Endothelial cell (in vitro differentiated cells): ENCODE measurements around the gene RPP30. TPM values are rescaled to one million over a fixed set of nuclear protein-coding genes. Genes with fewer than 3 reads are reported as not detected.
"Not testable (repeated sequence)": the region's sequence is repeated elsewhere in the genome, so short reads cannot be mapped to it uniquely, and the experiment has no call there.

Experiments used
- DNase-seq: peaks from one replicate; pipeline ENCODE4 v3.0.0; 2021; ENCODE audit warnings: low spot score
- H3K27ac Mint-ChIP-seq: one replicate; pipeline ENCODE4 v1.8.0; 2021; ENCODE audit warnings: mixed read lengths, inconsistent platforms; ENCODE audit not compliant: unreplicated experiment
- H3K27me3 Mint-ChIP-seq: one replicate; pipeline ENCODE4 v1.8.0; 2021; ENCODE audit warnings: mild to moderate bottlenecking, moderate library complexity, mixed read lengths, inconsistent platforms; ENCODE audit not compliant: unreplicated experiment
- H3K36me3 Mint-ChIP-seq: one replicate; pipeline ENCODE4 v1.8.0; 2021; ENCODE audit warnings: mild to moderate bottlenecking, low read depth, mixed read lengths, inconsistent platforms; ENCODE audit not compliant: unreplicated experiment
- H3K4me1 Mint-ChIP-seq: one replicate; pipeline ENCODE4 v1.8.0; 2021; ENCODE audit warnings: mild to moderate bottlenecking, mixed read lengths, inconsistent platforms; ENCODE audit not compliant: unreplicated experiment
- H3K4me3 Mint-ChIP-seq: one replicate; pipeline ENCODE4 v1.8.0; 2021; ENCODE audit warnings: mild to moderate bottlenecking, mixed read lengths, inconsistent platforms; ENCODE audit not compliant: unreplicated experiment
- H3K9me3 Mint-ChIP-seq: one replicate; pipeline ENCODE4 v1.8.0; 2021; ENCODE audit warnings: mixed read lengths, inconsistent platforms; ENCODE audit not compliant: unreplicated experiment
- CTCF ChIP-seq: fragments of 200-600 bp; sonication (generic); IDR thresholded peaks from one replicate; pipeline ENCODE4 v1.5.0; 2021; ENCODE audit warnings: antibody characterized with exemption; ENCODE audit not compliant: unreplicated experiment
- total RNA-seq: library from RNA; stranded (reverse); fragmentation: NEBNext Ultra II Directional; extraction: Animal tissue kit (Norgen Biotek cat#: 25700); gene quantifications from one replicate; pipeline ENCODE4 v1.2.1, GENCODE V29; 2021; ENCODE audit not compliant: unreplicated experiment

RPP30 gene
- total RNA-seq, 1 donor from 2014 or later, result 53.0 TPM

- peaks cover 9% of the 10 kb centered on the region for H3K4me1 Mint-ChIP-seq
- H3K27me3 Mint-ChIP-seq, result peaks cover 4% of the 10 kb centered on the region
- TF ChIP-seq CTCF, result no peak
- H3K36me3 Mint-ChIP-seq, result no peaks in the 10 kb centered on the region
- no peak overlapping the region for H3K4me3 Mint-ChIP-seq
- H3K9me3 Mint-ChIP-seq, result no peaks in the 10 kb centered on the region
- DNase-seq, result no peak
- no peak overlapping the region for H3K27ac Mint-ChIP-seq
Measured at GRCh38 chr10:90939116-90939515, 67.3 kb downstream of the RPP30 start.

GRCh38 chr10:90939648-90940047 is 67.9 kb downstream of the RPP30 start:
- Mint-ChIP-seq H3K36me3 (no peaks in the 10 kb centered on the region), H3K27me3 (peaks cover 4% of the 10 kb centered on the region), H3K4me1 (peaks cover 9% of the 10 kb centered on the region), H3K9me3 (no peaks in the 10 kb centered on the region), H3K4me3 (no peak overlapping the region), H3K27ac (no peak overlapping the region)
- TF ChIP-seq CTCF, result no peak
- DNase-seq, result no peak

- not testable (repeated sequence) for H3K27ac Mint-ChIP-seq, DNase-seq, H3K27me3 Mint-ChIP-seq, H3K9me3 Mint-ChIP-seq, H3K4me3 Mint-ChIP-seq, H3K36me3 Mint-ChIP-seq
- peaks cover 11% of the 10 kb centered on the region for H3K4me1 Mint-ChIP-seq
Measured at GRCh38 chr10:90942980-90943379, 71.2 kb downstream of the RPP30 start.

GRCh38 chr10:90944749-90945148 is 73.0 kb downstream of the RPP30 start:
- no peaks in the 10 kb centered on the region for H3K9me3 Mint-ChIP-seq

GRCh38 chr10:90945491-90946070 is 73.8 kb downstream of the RPP30 start:
- Mint-ChIP-seq H3K4me1 (peaks cover 11% of the 10 kb centered on the region), H3K27me3 (peaks cover 2% of the 10 kb centered on the region), H3K4me3 (no peak overlapping the region), H3K9me3 (no peaks in the 10 kb centered on the region), H3K36me3 (no peaks in the 10 kb centered on the region), H3K27ac (no peak overlapping the region)
- no peak for TF ChIP-seq CTCF
- DNase-seq, result no peak

More at GRCh38 chr10:90944749-90945148, 73.0 kb downstream of the RPP30 start:
- Mint-ChIP-seq H3K36me3 (no peaks in the 10 kb centered on the region), H3K4me3 (no peak overlapping the region), H3K27ac (no peak overlapping the region), H3K27me3 (peaks cover 2% of the 10 kb centered on the region), H3K4me1 (peaks cover 11% of the 10 kb centered on the region)
- no peak for TF ChIP-seq CTCF
- DNase-seq, result no peak
